Measurements from ENCODE around the gene RTCB.

RTCB gene

DNA sequence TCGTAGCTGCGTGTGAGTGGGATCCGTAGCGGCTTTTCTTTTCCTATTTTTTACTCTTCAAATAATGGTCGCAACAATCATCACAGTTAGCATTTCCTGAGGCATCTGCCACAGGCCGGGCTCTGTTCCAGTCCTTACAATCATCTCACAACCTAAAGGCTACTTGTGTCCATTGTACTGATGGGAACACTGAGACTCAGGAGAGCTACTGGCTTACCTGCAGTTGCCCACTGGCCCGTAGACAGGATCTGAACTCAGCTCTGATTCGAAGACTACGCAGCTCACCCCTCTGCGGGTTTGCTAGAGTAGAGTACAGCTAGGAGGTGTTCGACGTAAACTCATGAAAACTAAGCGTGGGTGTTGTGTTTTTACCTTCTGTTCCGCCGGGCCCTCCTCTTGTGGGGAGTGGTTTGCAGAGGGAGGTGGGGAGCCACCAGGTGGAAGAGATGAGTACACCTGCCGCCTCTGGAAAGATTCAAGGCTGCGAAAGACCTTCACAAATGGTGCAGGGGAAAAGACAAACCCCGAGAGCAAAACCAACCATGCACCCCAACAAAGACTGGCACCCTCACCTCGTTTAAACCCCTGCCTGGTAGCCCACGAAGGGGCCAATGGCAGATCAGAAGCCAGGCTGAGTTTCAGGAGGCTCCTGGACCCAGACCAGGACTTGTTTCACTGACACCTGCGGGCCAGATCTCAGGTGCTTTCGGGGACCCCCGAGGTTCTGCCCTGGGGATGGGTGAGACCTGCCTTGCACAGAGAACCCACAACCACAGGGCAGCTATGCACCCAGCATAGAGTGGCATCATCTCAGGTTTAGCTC lies 72.6 kb downstream of the RTCB start:
- DNase-seq (ENCODE audit: low read depth in 3 of 3), result no peak

DNA sequence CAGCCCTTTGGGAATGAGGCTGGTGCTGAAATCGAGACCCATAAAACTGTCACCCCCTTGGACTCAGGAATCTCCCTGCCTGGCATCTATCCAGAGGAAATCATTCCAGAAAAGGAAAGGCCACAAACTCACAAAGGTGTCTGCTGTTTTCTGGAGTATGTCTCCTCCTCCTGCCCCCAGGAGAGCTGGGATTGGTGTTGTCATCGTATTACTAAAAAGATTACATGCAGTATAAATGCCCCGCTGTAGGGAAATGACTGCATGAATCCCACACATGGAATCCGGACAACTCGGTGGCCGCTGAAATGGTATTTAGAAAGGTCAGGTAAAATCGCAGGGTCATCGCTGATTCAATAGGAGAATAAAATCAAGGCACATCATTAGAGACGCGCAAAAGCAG lies 73.3 kb downstream of the RTCB start:
- DNase-seq (ENCODE audit: low read depth in 3 of 3), result no peak
